ENCODE measurements around the gene SPATA16.
"Not testable (repeated sequence)": the region's sequence is repeated elsewhere in the genome, so short reads cannot be mapped to it uniquely, and the experiment has no call there.

SPATA16 gene

DNA sequence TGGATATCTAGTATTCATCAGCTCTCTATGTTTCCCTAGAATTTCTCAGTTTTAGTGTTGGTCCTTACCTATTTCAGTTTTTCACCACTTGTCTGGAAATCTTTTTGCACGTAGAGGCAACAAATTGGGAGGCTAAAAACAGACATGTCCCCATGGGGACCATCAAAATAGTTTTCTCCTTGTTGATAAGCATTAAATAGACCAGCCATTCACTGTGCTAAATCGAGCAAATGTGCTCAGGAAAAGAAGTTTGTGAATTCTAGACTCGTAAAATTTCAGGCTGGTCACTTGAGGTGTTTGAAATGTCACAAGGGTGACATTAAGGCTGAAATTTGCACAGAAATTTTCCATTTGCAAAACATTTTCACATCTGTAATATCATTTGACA is 102.6 kb downstream of the SPATA16 start:
- no peak for TF ChIP-seq ZNF274 (IDR thresholded peaks at IDR 0.05; ENCODE audit: low read depth, low read length)
- no peak overlapping the region for H3K4me3 ChIP-seq (ENCODE audit: low read length)

DNA sequence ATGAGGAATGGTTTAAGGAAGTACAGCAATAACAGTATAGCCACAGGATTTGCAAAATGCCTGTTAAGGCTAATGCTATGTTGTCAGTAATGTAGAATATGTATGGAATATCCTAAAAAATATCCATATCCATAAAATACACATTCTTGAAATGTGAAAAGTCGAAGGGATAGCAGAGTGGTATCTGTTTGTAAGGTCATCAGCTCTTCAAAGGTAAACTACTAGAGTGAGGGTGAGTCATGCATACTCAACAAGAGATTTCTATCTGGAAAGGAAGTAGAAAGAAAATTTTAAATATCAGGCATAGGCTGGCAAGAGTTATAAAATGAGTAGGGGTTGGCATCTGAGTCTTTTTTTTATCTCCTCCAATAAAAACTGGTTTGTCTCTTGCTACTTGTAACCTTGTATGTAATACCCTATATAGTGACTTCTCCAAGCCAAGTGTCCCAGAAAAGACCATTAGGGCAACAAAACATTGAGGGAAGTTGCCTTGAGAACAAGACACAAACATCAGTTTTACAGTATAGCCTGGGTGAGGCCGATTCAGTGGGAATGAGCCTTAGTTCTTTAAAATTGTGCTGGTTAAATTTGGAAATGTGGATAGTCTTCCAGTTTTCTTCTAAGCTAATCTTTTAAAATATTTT is 103.1 kb downstream of the SPATA16 start:
- TF ChIP-seq ZNF274 (IDR thresholded peaks at IDR 0.05; ENCODE audit: low read depth, low read length) = no peak
- no peak overlapping the region for H3K4me3 ChIP-seq (ENCODE audit: low read length)

DNA sequence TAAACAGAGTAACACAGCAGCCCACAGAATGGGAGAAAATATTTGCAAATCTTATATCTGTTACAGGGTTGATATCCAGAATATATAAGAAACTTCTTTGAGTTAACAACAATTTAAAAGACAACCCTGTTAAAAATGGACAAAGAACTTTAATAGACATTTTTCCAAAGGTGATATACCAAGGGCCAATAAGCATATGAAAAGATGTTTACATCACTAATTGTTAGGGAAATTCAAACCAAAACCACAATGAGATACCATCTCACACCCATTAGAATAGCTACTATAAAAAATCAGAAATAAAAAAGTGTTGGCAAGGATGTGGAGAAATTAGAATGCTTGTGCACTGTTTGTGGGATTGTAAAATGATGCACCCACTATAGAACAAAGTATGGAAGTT is 110.8 kb downstream of the SPATA16 start:
- TF ChIP-seq ZNF274 (IDR thresholded peaks at IDR 0.05; ENCODE audit: low read depth, low read length) = no peak
- H3K4me3 ChIP-seq (ENCODE audit: low read length) = no peak overlapping the region

DNA sequence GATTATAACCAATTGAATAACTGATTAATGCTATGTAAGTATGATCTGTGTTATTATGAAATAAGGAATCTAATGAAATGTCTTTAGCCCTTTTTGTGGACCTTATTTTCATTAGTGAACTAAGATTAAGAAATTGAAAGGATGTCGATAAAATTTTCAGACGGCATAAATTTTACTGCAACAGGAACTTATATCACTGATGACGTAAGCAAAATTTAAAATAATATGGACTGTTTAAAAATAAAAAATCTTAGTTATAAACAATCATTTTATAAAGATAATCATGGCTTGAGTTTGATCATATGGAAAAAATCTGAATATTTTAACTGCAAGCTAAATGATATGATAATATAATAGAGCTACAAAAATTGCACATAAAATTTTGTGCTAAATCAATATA is 112.7 kb downstream of the SPATA16 start:
- no peak overlapping the region for H3K4me3 ChIP-seq (ENCODE audit: low read length)
- TF ChIP-seq ZNF274 (IDR thresholded peaks at IDR 0.05; ENCODE audit: low read depth, low read length) = no peak

DNA sequence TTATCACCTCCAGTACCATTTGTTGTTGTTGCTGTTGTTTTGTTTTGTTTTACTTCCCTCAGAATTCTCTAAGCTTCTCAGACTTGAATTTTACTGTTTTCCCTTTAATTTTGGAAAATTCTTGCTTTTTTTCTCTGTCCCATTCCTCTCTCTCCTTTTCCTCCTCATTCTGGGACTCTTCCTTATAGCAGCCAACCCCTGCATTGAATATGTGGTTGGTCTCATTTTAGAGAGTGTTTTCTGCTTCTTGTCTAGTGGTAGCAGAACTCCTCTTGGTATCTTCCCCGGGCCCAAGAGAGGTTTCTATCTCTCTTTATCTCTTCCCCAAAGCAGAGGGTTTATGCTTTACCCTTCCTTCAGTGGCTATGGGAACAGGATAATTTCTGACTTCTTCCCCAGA is 113.6 kb downstream of the SPATA16 start:
- TF ChIP-seq ZNF274 (IDR thresholded peaks at IDR 0.05; ENCODE audit: low read depth, low read length) = no peak
- no peak overlapping the region for H3K4me3 ChIP-seq (ENCODE audit: low read length)

DNA sequence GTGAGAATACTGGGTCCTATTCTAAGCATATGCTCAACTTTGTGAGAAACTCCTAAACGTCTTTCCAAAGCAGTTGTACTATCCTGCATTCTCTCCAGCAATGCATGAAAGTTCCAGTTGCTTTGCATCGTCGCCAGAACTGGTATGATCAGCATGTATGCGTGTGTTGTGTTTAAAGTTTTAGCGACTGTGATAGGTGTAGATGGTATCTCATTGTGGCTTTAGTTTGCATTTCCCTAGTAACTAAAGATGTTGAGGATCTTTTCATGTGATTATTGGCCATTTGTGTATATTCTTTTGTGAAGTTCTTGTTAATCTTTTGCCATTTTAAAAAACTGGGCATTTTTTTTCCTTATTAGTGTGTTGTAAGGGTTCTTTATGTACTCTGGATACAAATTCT is 115.1 kb downstream of the SPATA16 start:
- H3K4me3 ChIP-seq (ENCODE audit: low read length) = no peak overlapping the region
- no peak for TF ChIP-seq ZNF274 (IDR thresholded peaks at IDR 0.05; ENCODE audit: low read depth, low read length)

DNA sequence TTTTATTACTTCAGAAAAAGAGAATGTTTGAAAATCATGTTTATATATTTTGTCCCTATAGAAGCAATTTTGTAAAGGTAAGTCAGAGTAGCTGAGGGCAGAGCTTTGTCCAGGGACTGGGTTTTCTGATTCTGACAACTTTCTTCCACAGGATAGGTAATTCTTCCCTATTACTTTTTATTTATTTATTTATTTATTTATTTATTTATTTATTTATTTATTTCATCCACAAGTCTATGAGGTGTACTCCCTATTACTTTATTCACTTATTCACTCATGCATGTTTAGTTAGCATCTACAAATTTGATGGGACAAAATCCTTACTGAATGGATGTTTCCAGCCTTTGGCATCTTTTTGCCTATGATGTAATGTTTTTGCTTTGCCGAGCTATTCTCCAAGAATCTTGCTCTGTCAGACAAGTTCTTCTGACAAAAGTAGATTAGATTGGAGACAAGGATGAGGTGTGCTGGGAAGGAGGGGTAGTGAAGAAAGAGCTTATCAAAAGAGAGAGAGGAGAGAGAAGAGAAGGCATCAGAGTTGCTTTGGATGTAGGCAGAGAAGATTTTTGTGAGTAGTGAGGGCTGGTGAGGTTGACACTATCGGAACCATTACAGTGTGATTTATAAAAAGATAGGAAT is 119.4 kb downstream of the SPATA16 start:
- TF ChIP-seq ZNF274 (IDR thresholded peaks at IDR 0.05; ENCODE audit: low read depth, low read length) = no peak
- no peak overlapping the region for H3K4me3 ChIP-seq (ENCODE audit: low read length)

DNA sequence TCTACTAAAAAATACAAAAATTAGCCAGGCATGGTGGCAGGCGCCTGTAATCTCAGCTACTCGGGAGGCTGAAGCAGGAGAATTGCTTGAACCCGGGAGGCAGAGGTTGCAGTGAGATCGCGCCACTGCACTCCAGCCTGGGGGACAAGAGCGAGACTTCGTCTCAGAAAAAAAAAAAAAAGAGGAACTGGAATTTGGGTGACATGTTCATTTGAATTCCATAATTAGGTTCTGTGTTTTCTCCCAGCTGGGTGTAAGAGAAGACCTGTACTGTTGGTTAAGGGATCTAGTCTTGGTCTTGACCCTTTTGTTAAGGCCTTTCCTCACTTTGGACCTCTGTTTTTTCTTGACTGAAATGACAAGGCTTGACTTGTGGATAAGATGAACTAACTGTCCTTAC is 120.9 kb downstream of the SPATA16 start:
- not testable (repeated sequence) for H3K4me3 ChIP-seq (ENCODE audit: low read length)

DNA sequence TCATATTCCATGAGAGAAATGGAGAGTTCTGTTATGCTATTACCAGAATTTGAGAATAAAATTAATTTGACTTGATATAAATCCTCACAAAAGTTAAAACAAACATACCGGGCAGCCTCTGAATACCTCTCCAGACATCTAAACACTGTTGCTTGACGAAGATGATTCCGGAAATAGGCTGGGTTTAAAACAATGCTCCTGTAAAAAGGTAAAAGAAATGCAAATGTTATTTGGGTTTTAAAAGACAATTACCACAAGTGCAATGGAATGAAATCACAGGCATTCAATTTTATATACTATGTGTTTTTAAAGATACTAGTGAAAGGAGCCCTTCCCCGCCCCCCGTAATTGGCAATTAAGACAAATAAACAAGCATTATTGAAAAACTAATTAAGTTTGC is 121.7 kb downstream of the SPATA16 start:
- no peak overlapping the region for H3K4me3 ChIP-seq (ENCODE audit: low read length)
- TF ChIP-seq ZNF274 (IDR thresholded peaks at IDR 0.05; ENCODE audit: low read depth, low read length) = no peak

DNA sequence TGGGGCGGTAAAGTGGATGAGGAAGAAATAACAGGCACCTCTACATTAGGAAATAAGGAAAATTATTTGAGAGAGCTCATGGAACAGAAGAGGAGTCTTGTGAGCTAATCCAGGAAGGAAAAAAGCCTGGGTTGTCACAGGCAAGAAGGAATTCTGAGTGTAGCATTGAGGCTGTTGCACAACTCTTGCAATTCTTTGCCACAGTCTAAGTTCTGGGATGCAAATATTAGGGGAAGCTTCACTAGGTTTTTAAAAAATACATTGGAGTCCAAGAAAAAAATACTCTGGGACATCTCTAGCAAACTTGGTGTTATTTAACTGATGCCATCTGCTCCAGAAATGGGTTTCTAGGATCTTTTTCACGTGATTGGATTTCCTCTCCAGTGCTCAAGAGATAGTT is 122.3 kb downstream of the SPATA16 start:
- TF ChIP-seq ZNF274 (IDR thresholded peaks at IDR 0.05; ENCODE audit: low read depth, low read length) = no peak

DNA sequence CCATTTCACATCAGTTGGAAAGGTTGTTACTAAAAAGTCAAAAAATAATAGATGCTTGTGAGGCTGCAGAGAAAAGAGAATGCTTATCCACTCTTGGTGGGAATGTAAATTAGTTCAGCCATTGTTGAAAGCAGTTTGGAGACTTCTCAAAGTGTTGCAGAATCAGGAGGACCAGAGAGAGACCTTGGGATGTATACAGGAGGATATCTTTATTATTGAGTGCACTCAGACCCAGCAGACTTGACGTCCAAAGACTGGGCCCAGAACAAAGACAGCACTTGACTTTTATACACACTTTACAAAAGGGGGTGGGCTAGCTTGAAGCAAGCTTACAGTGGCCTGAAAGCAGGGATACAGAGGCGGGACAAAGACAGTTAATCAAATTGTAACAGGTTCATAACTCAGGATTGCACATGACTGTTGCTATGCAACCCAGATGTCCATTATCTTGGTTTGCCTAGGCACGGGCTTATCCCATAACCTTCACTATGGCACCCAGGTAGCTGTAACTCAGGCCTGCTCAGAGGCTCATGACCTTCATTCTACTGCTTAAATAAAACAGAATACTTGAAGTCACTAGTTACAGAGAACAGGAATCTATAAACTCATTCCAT is 127.7 kb downstream of the SPATA16 start:
- no peak overlapping the region for H3K4me3 ChIP-seq (ENCODE audit: low read length)
- no peak for TF ChIP-seq ZNF274 (IDR thresholded peaks at IDR 0.05; ENCODE audit: low read depth, low read length)

More for the DNA sequence above, 122.3 kb downstream of the SPATA16 start:
- H3K4me3 ChIP-seq (ENCODE audit: low read length) = no peak overlapping the region

DNA sequence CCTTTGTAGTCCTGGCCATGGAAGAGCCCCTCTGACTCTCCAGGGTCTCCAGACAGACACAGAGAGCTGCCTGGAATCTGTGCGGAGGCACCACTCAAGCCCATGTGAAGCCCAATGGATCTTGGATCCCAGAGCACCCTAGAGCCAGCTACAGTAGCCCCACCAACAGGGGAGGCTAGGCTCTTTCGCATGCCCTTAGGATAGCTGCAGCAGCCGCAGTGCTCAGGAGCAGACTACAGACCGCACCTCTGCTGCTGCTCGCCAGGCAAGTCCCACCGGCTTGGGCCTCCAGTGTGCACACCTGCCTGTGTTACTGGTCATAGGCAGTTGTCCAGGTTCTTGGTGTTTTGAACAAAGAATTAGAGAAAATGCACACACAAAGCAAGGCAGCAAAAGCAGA is 131.6 kb downstream of the SPATA16 start:
- no peak overlapping the region for H3K4me3 ChIP-seq (ENCODE audit: low read length)
- TF ChIP-seq ZNF274 (IDR thresholded peaks at IDR 0.05; ENCODE audit: low read depth, low read length) = no peak

DNA sequence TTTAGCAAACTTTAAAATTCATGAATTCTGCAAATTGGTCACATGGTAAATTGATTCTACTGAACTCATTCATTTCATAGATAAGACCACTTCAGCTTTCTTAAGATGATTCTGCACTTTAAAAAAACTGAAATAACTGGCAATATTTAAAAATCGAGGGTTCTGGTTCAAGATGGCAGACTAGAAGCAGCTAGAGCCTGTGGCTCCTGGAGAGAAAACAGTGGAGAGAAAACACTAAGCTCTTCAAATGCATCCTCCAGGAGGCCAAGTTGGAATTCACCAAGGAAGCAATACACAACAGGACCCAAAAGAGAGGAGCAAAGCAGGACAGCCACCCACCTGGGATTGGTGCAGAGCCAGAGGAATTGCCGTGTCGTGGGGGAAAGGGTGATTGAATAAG is 132.1 kb downstream of the SPATA16 start:
- H3K4me3 ChIP-seq (ENCODE audit: low read length) = no peak overlapping the region
- TF ChIP-seq ZNF274 (IDR thresholded peaks at IDR 0.05; ENCODE audit: low read depth, low read length) = no peak

DNA sequence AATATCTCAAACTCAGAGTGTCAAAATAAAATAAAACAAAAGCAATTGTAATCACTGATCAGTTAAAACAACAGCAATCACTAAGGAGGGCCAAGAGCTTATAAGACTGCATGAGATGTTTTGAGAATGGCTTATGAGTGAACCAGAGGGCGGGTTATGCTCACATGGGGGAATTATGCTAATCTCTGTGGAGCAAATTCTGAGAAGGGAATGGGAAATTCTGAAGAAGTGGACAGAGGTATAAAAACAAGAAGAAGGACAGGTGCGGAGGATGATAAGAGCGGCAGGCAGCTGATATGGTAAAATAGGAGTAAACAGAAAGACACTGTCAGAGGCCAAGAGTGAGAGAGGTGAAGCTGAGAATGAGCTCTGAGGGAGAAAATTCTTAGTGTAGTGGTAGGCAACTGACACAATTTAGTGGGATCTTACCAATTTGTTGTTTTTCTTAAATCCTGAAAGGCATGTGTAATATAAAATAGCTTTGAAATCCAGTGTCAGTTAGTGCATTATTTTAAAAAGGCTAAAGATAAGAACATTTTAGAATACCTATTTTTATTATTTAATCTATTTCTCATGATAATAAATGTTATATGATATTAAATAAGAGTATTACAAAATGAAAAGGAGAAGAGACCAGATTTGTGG is 133.8 kb downstream of the SPATA16 start:
- no peak for TF ChIP-seq ZNF274 (IDR thresholded peaks at IDR 0.05; ENCODE audit: low read depth, low read length)
- H3K4me3 ChIP-seq (ENCODE audit: low read length) = no peak overlapping the region

DNA sequence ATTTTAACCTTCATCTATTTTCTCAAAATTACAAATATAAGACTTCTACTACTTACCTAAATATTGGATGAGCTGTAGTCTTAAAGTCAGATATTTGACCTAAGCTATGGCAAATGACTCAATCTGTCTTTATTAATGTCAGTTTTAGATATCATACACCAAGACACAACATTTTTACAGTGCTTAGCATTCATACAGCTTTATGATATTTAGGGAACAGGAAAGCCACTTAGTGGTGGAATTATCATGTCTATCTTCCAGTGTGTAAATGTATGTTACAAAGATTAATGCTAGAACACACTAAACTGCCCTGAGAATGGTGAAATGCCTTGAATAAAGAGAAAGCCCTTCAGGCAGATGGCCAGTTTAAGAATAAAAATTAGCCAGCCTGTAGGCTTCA is 135.0 kb downstream of the SPATA16 start:
- H3K4me3 ChIP-seq (ENCODE audit: low read length) = no peak overlapping the region
- TF ChIP-seq ZNF274 (IDR thresholded peaks at IDR 0.05; ENCODE audit: low read depth, low read length) = no peak

All from GM08714 (cell line).